ENCODE measurements around the gene ARRDC2. TPM values are rescaled to one million over a fixed set of nuclear protein-coding genes. Genes with fewer than 3 reads are reported as not detected.
"Not testable (repeated sequence)": the region's sequence is repeated elsewhere in the genome, so short reads cannot be mapped to it uniquely, and the experiment has no call there.

ARRDC2 gene
- total and polyA plus RNA-seq, 4 donors, result 2.7 to 32.3 (median 6.5) TPM

DNA sequence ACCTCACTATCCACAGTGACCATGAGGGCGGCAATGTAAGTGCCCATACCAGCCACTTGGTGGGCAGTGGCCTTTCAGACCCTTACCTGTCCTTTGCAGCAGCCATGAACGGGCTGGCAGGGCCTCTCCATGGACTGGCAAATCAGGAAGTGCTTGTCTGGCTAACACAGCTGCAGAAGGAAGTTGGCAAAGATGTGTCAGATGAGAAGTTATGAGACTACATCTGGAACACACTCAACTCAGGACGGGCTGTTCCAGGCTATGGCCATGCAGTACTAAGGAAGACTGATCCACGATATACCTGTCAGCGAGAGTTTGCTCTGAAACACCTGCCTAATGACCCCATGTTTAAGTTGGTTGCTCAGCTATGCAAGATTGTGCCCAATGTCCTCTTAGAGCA, 23.4 kb downstream of the ARRDC2 start:
- H3K27me3 ChIP-seq (ENCODE audit: control insufficient read depth in 4 of 4, insufficient read depth in 4 of 4, low read length in 3 of 4); H3K36me3 ChIP-seq (ENCODE audit: control insufficient read depth in 4 of 4, insufficient read depth in 3 of 4, low read depth in 1 of 4, low read length in 3 of 4); H3K9me3 ChIP-seq (ENCODE audit: control insufficient read depth in 4 of 4, low read length in 3 of 4); H3K9ac ChIP-seq (ENCODE audit: low read depth in 1 of 2, low read length in 2 of 2); H3K4me3 ChIP-seq (ENCODE audit: low read depth in 1 of 3, low read length in 3 of 3); DNase-seq (ENCODE audit: low spot score): not testable (repeated sequence)
- 69% methylated on average over 5 of the region's 5 CpGs for WGBS
- Histone ChIP-seq H3K27ac (ENCODE audit: low read depth in 1 of 2, low read length in 2 of 2) (peak overlapping the region; percentile 38 to 94), H3K4me1 (ENCODE audit: control insufficient read depth in 4 of 4, insufficient read depth in 4 of 4, low read length in 3 of 4) (peaks cover 0 to 19% (median 10%) of the 10 kb centered on the region in 4 donors)

DNA sequence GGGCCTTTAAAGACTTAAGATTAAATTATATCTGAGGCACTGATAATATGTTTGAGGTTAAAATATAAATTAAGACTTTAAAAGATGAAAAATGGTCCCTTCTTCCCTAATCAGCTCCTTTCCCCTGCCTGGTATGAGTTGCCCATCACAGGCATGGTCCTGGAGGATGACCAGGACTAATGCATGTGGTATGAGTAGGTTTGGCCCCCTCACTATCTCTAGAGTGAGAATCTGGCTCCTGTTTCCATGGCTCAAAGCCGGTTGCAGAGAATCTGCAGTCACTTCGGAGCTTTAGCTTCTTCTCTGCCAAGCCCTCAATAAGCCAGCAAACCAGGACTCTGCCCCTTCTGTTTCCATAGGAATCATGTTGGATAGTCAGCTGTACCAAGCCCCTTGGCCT, 24.1 kb downstream of the ARRDC2 start:
- H3K27me3 ChIP-seq (ENCODE audit: control insufficient read depth in 4 of 4, insufficient read depth in 4 of 4, low read length in 3 of 4); H3K9me3 ChIP-seq (ENCODE audit: control insufficient read depth in 4 of 4, low read length in 3 of 4); DNase-seq (ENCODE audit: low spot score); H3K9ac ChIP-seq (ENCODE audit: low read depth in 1 of 2, low read length in 2 of 2); H3K36me3 ChIP-seq (ENCODE audit: control insufficient read depth in 4 of 4, insufficient read depth in 3 of 4, low read depth in 1 of 4, low read length in 3 of 4); H3K4me3 ChIP-seq (ENCODE audit: low read depth in 1 of 3, low read length in 3 of 3): not testable (repeated sequence)
- H3K4me1 ChIP-seq (ENCODE audit: control insufficient read depth in 4 of 4, insufficient read depth in 4 of 4, low read length in 3 of 4), result peaks cover 0 to 19% (median 10%) of the 10 kb centered on the region in 4 donors
- H3K27ac ChIP-seq (ENCODE audit: low read depth in 1 of 2, low read length in 2 of 2), result peak overlapping the region in 1 of 2 donors; percentile 16
- peak in 1 of 2 donors; percentile 18 for TF ChIP-seq HNF4A (conservative IDR thresholded peaks at IDR 0.05)
- WGBS, result 30% methylated on average over 2 of the region's 2 CpGs

GRCh38 chr19:18041054-18041453, 33.1 kb downstream of the ARRDC2 start:
- Histone ChIP-seq H3K9me3 (ENCODE audit: control insufficient read depth in 4 of 4, low read length in 3 of 4) (no peaks in the 10 kb centered on the region), H3K27me3 (ENCODE audit: control insufficient read depth in 4 of 4, insufficient read depth in 4 of 4, low read length in 3 of 4) (no peaks in the 10 kb centered on the region), H3K36me3 (ENCODE audit: control insufficient read depth in 4 of 4, insufficient read depth in 3 of 4, low read depth in 1 of 4, low read length in 3 of 4) (no peaks in the 10 kb centered on the region), H3K4me3 (ENCODE audit: low read depth in 1 of 3, low read length in 3 of 3) (no peak overlapping the region), H3K4me1 (ENCODE audit: control insufficient read depth in 4 of 4, insufficient read depth in 4 of 4, low read length in 3 of 4) (peaks cover 0 to 10% (median 3%) of the 10 kb centered on the region in 4 donors), H3K27ac (ENCODE audit: low read depth in 1 of 2, low read length in 2 of 2) (no peak overlapping the region), H3K9ac (ENCODE audit: low read depth in 1 of 2, low read length in 2 of 2) (no peak overlapping the region)
- no peak for DNase-seq (ENCODE audit: low spot score)
- TF ChIP-seq GABPA (IDR thresholded peaks at IDR 0.05 in 1 of 2, conservative IDR thresholded peaks at IDR 0.05 in 1 of 2), result no peak
- TF ChIP-seq RXRA (IDR thresholded peaks at IDR 0.05), result no peak
- TF ChIP-seq, protein P1, sequence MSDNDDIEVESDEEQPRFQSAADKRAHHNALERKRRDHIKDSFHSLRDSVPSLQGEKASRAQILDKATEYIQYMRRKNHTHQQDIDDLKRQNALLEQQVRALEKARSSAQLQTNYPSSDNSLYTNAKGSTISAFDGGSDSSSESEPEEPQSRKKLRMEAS (IDR thresholded peaks at IDR 0.05), result no peak
- TF ChIP-seq RAD21 (IDR thresholded peaks at IDR 0.05), result no peak
- TF ChIP-seq, protein P2, sequence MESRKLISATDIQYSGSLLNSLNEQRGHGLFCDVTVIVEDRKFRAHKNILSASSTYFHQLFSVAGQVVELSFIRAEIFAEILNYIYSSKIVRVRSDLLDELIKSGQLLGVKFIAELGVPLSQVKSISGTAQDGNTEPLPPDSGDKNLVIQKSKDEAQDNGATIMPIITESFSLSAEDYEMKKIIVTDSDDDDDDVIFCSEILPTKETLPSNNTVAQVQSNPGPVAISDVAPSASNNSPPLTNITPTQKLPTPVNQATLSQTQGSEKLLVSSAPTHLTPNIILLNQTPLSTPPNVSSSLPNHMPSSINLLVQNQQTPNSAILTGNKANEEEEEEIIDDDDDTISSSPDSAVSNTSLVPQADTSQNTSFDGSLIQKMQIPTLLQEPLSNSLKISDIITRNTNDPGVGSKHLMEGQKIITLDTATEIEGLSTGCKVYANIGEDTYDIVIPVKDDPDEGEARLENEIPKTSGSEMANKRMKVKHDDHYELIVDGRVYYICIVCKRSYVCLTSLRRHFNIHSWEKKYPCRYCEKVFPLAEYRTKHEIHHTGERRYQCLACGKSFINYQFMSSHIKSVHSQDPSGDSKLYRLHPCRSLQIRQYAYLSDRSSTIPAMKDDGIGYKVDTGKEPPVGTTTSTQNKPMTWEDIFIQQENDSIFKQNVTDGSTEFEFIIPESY (IDR thresholded peaks at IDR 0.05), result no peak
- no peak for TF ChIP-seq HNF4A (conservative IDR thresholded peaks at IDR 0.05)
- no peak for TF ChIP-seq YY1 (IDR thresholded peaks at IDR 0.05)
- no peak for TF ChIP-seq FOXA1 (IDR thresholded peaks at IDR 0.05)
- no peak for TF ChIP-seq NR2F2 (IDR thresholded peaks at IDR 0.05)
- TF ChIP-seq, protein P3, sequence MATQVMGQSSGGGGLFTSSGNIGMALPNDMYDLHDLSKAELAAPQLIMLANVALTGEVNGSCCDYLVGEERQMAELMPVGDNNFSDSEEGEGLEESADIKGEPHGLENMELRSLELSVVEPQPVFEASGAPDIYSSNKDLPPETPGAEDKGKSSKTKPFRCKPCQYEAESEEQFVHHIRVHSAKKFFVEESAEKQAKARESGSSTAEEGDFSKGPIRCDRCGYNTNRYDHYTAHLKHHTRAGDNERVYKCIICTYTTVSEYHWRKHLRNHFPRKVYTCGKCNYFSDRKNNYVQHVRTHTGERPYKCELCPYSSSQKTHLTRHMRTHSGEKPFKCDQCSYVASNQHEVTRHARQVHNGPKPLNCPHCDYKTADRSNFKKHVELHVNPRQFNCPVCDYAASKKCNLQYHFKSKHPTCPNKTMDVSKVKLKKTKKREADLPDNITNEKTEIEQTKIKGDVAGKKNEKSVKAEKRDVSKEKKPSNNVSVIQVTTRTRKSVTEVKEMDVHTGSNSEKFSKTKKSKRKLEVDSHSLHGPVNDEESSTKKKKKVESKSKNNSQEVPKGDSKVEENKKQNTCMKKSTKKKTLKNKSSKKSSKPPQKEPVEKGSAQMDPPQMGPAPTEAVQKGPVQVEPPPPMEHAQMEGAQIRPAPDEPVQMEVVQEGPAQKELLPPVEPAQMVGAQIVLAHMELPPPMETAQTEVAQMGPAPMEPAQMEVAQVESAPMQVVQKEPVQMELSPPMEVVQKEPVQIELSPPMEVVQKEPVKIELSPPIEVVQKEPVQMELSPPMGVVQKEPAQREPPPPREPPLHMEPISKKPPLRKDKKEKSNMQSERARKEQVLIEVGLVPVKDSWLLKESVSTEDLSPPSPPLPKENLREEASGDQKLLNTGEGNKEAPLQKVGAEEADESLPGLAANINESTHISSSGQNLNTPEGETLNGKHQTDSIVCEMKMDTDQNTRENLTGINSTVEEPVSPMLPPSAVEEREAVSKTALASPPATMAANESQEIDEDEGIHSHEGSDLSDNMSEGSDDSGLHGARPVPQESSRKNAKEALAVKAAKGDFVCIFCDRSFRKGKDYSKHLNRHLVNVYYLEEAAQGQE (IDR thresholded peaks at IDR 0.05), result no peak
- 86% methylated on average over 2 of the region's 2 CpGs for WGBS
